Endothelial cell of umbilical vein (primary cell): ENCODE measurements around the gene PKP4. TPM values are rescaled to one million over a fixed set of nuclear protein-coding genes. Genes with fewer than 3 reads are reported as not detected.

Source experiments
- BruUV-seq: library from RNA; stranded (reverse); fragments of 400-500 nt; replicated peaks from 2 replicates; lab custom pipeline; 2021; lab: Mats Ljungman, UMichigan
- CTCF ChIA-PET: fragments of 300-600, 350-600 bp; sonication (Branson Sonifier 250); formaldehyde crosslinking; loops from one replicate; lab custom pipeline; 2021; ENCODE audit warnings: antibody characterized with exemption, inconsistent platforms; lab: Charles Lee
- POLR2A ChIA-PET: fragments of 300-600, 350-600 bp; sonication (Branson Sonifier 250); formaldehyde crosslinking; loops from one replicate; lab custom pipeline; 2021; ENCODE audit warnings: antibody characterized with exemption, inconsistent platforms; lab: Charles Lee
- DNase-seq: peaks from one replicate; pipeline ENCODE4 v3.0.0-alpha.2; 2011; ENCODE audit warnings: low read depth, low spot score
- FAIRE-seq: peaks from 2 replicates; lab custom pipeline; 2011; peaks lifted over from hg19 to GRCh38; lab: Jason Lieb, UNC
- H2AFZ ChIP-seq: 2 replicates; pipeline ENCODE4 v1.6.0; 2012; ENCODE audit warnings: low read depth, low read length, control low read depth, inconsistent platforms
- H3K27ac ChIP-seq: 2 replicates; pipeline ENCODE4 v1.5.1; 2011; ENCODE audit warnings: low read depth, mild to moderate bottlenecking, control low read depth, low read length, moderate library complexity; ENCODE audit not compliant: insufficient read depth
- H3K27me3 ChIP-seq, 2 experiments: 2 replicates each; pipeline versions ENCODE4 v1.6.0 to v1.6.1; 2011; ENCODE audit warnings: low read length in 2 of 2, mixed read lengths in 1 of 2; ENCODE audit not compliant: control insufficient read depth in 2 of 2, insufficient read depth in 2 of 2
- H3K36me3 ChIP-seq, 2 experiments: 2 replicates in 1 of 2; 3 replicates in 1 of 2; pipeline ENCODE4 v1.5.1; 2011; ENCODE audit warnings: low read length in 2 of 2, mild to moderate bottlenecking in 1 of 2, moderate library complexity in 1 of 2; ENCODE audit not compliant: control insufficient read depth in 2 of 2, insufficient read depth in 2 of 2; ENCODE audit errors: extremely low read depth in 1 of 2
- H3K4me1 ChIP-seq: 3 replicates; pipeline ENCODE4 v1.5.1; 2011; ENCODE audit warnings: mild to moderate bottlenecking, low read length; ENCODE audit not compliant: control insufficient read depth, insufficient read depth; ENCODE audit errors: extremely low read depth
- H3K4me2 ChIP-seq: 2 replicates; pipeline ENCODE4 v1.6.1; 2011; ENCODE audit warnings: low read length, control low read depth, mixed read lengths; ENCODE audit not compliant: insufficient read depth
- H3K4me3 ChIP-seq, 3 experiments: fragments of 200-600 bp in 1 of 3; sonication (generic), shearing (Covaris generic) in 1 of 3; replicated peaks in 1 of 3; 2 replicates each; pipeline ENCODE4 v1.5.1; 2011 to 2016; ENCODE audit warnings: control low read depth in 3 of 3, low read length in 3 of 3, mild to moderate bottlenecking in 2 of 3, inconsistent platforms in 1 of 3, low read depth in 1 of 3, moderate library complexity in 1 of 3; ENCODE audit not compliant: insufficient read depth in 1 of 3
- H3K79me2 ChIP-seq: 2 replicates; pipeline ENCODE4 v1.6.0; 2012; ENCODE audit warnings: low read length, inconsistent platforms; ENCODE audit not compliant: control insufficient read depth, insufficient read depth
- H3K9ac ChIP-seq: replicated peaks from 2 replicates; pipeline ENCODE3; 2011; ENCODE audit warnings: low read length, control low read depth; ENCODE audit not compliant: insufficient read depth; ENCODE audit errors: extremely low read depth
- H3K9me1 ChIP-seq: replicated peaks from 3 replicates; pipeline ENCODE4 v1.6.0; 2011; ENCODE audit warnings: mild to moderate bottlenecking, low read length; ENCODE audit not compliant: control insufficient read depth, insufficient read depth; ENCODE audit errors: extremely low read depth
- H3K9me3 ChIP-seq: replicated peaks from 2 replicates; pipeline ENCODE4 v1.5.1; 2012; ENCODE audit warnings: low read length, inconsistent platforms; ENCODE audit not compliant: control insufficient read depth, insufficient read depth
- H4K20me1 ChIP-seq: replicated peaks from 2 replicates; pipeline ENCODE3; 2011; ENCODE audit warnings: mild to moderate bottlenecking, low read length; ENCODE audit not compliant: control insufficient read depth, insufficient read depth; ENCODE audit errors: extremely low read depth
- EZH2 ChIP-seq: IDR thresholded peaks from 2 replicates; pipeline ENCODE4 v1.6.1; 2012; ENCODE audit warnings: borderline replicate concordance, low read depth, mild to moderate bottlenecking, moderate library complexity, low read length, inconsistent platforms; ENCODE audit not compliant: severe bottlenecking
- FOS ChIP-seq: IDR thresholded peaks from 2 replicates; pipeline ENCODE4 v1.6.1; 2011; ENCODE audit warnings: mild to moderate bottlenecking, low read length, moderate library complexity, borderline replicate concordance; ENCODE audit not compliant: insufficient read depth
- GATA2 ChIP-seq: IDR thresholded peaks from 2 replicates; pipeline ENCODE4 v1.7.0; 2011; ENCODE audit warnings: low read depth, mild to moderate bottlenecking, moderate library complexity, mixed read lengths, low read length; ENCODE audit not compliant: insufficient read length, insufficient read depth
- JUN ChIP-seq: IDR thresholded peaks from 2 replicates; pipeline ENCODE4 v1.6.1; 2011; ENCODE audit warnings: borderline replicate concordance, low read depth; ENCODE audit not compliant: insufficient read length, insufficient read depth
- MAX ChIP-seq: IDR thresholded peaks from 2 replicates; pipeline ENCODE4 v1.6.1; 2011; ENCODE audit not compliant: insufficient read depth, insufficient read length
- MYC ChIP-seq: IDR thresholded peaks from one replicate; pipeline ENCODE4 v1.6.1; 2011; ENCODE audit warnings: mild to moderate bottlenecking, low read depth, low read length
- POLR2A ChIP-seq: IDR thresholded peaks from 2 replicates; pipeline ENCODE4 v1.6.1; 2012; ENCODE audit warnings: low read depth, mild to moderate bottlenecking, control low read depth, low read length
- POLR2AphosphoS5 ChIP-seq: IDR thresholded peaks from 2 replicates; pipeline ENCODE4 v1.6.1; 2012; ENCODE audit warnings: low read depth, mild to moderate bottlenecking, control low read depth, low read length, moderate library complexity; ENCODE audit not compliant: insufficient read depth
- dilution Hi-C: fragments of 300-500 bp; cut with MboI; formaldehyde crosslinking; loops from one replicate; pipeline ENCODE4 v1.15.0; 2019; ENCODE audit warnings: low sequenced_read_pairs; ENCODE audit not compliant: extremely low pct_ligation_motif_present
- intact Hi-C: fragments of 100-400 bp; cut with micrococcal nuclease; formaldehyde crosslinking; loops from one replicate; pipeline ENCODE4 v1.10.0; 2022
- polyA plus RNA-seq, 4 experiments: library from polyadenylated mRNA; depleted of rRNA in 3 of 4; stranded (reverse) in 3 of 4; unstranded in 1 of 4; fragments of >200 nt; gene quantifications; 2 replicates each; pipeline versions ENCODE4 v1.2.1 to v1.2.3, GENCODE V29; 2011 to 2012; ENCODE audit warnings: missing spikeins in 1 of 4
- total RNA-seq: library from RNA; stranded (reverse); gene quantifications from 2 replicates; pipeline ENCODE4 v1.2.3, GENCODE V29; 2021
- TF ChIP-seq, protein P1 (sequence below), 2 donors: IDR thresholded peaks; 1 replicate in 1 of 2; 2 replicates in 1 of 2; pipeline ENCODE4 v1.5.1; 2011; ENCODE audit warnings: low read length in 2 of 2, mild to moderate bottlenecking in 2 of 2, moderate library complexity in 2 of 2, control low read depth in 1 of 2, inconsistent platforms in 1 of 2, low read depth in 1 of 2; ENCODE audit not compliant: insufficient read depth in 1 of 2; ENCODE audit errors: extremely low read depth in 1 of 2

Gene PKP4
- total and polyA plus RNA-seq, 2 donors (not counting 3 experiments of a cell fraction or from before 2014, with no cell fraction given) = 35.4 to 68.5 TPM

DNA sequence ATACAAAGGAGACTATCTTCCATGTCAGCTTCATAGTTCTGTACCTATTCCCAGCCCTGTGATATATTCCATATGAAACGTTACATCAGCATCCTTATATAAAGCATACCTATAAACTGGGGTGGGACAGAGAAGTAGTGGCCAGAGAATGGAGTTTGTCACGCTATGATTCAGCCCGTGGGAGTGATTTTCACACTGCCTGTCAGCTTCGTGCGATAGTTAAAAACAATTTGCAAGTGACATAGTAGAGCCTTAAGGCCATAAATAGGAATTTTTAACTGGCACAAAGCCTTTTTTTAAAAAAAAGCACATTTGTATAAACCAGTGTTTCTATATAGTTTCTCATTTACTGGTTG is 30.2 kb downstream of the PKP4 start:
- ChIA-PET POLR2A (no interaction called here), CTCF (no interaction called here)
- Histone ChIP-seq H3K9me3 (no peaks in the 10 kb centered on the region), H3K27me3 (no peaks in the 10 kb centered on the region), H3K9ac (no peak overlapping the region), H3K4me3 (no peak overlapping the region), H3K4me2 (no peak overlapping the region), H3K79me2 (peaks cover 61% of the 10 kb centered on the region), H3K9me1 (no peaks in the 10 kb centered on the region), H2AFZ (no peak overlapping the region), H4K20me1 (peaks cover 5% of the 10 kb centered on the region), H3K36me3 (no peaks in the 10 kb centered on the region), H3K27ac (no peak overlapping the region), H3K4me1 (peaks cover 10% of the 10 kb centered on the region)
- TF ChIP-seq, protein P1, sequence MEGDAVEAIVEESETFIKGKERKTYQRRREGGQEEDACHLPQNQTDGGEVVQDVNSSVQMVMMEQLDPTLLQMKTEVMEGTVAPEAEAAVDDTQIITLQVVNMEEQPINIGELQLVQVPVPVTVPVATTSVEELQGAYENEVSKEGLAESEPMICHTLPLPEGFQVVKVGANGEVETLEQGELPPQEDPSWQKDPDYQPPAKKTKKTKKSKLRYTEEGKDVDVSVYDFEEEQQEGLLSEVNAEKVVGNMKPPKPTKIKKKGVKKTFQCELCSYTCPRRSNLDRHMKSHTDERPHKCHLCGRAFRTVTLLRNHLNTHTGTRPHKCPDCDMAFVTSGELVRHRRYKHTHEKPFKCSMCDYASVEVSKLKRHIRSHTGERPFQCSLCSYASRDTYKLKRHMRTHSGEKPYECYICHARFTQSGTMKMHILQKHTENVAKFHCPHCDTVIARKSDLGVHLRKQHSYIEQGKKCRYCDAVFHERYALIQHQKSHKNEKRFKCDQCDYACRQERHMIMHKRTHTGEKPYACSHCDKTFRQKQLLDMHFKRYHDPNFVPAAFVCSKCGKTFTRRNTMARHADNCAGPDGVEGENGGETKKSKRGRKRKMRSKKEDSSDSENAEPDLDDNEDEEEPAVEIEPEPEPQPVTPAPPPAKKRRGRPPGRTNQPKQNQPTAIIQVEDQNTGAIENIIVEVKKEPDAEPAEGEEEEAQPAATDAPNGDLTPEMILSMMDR (IDR thresholded peaks at IDR 0.05; ENCODE audit: extremely low read depth in 1 of 2, insufficient read depth in 1 of 2, low read depth in 1 of 2, low read length in 2 of 2) = no peak
- TF ChIP-seq JUN (no peak), POLR2A (no peak)
- dilution Hi-C loops = no loop called here
- intact Hi-C loops = no loop called here
- no TSS peak for BruUV-seq
- DNase-seq (no peak), FAIRE-seq (no peak)

- dilution Hi-C loops = no loop called here
- Histone ChIP-seq H3K4me3 (no peak overlapping the region), H3K9me3 (no peaks in the 10 kb centered on the region), H4K20me1 (peaks cover 5% of the 10 kb centered on the region), H3K9ac (no peak overlapping the region), H3K27ac (no peak overlapping the region), H3K27me3 (no peaks in the 10 kb centered on the region), H3K4me2 (no peak overlapping the region), H2AFZ (no peak overlapping the region), H3K36me3 (no peaks in the 10 kb centered on the region), H3K79me2 (peaks cover 57% of the 10 kb centered on the region), H3K9me1 (no peaks in the 10 kb centered on the region), H3K4me1 (peaks cover 10% of the 10 kb centered on the region)
- no peak for FAIRE-seq
- no TSS peak for BruUV-seq
- ChIA-PET POLR2A (no interaction called here), CTCF (interaction anchor here (1.0 to 1.7 kb wide), 3 partner anchors 10 to 258 kb away, joined by 3 to 4 read pairs (median 4); no protein-coding TSS in a partner anchor)
- peak; percentile 56 for DNase-seq
- TF ChIP-seq GATA2 (no peak), POLR2A (no peak), FOS (no peak), POLR2AphosphoS5 (no peak), JUN (no peak), MYC (no peak), EZH2 (no peak), MAX (no peak)
- TF ChIP-seq, protein P1 (IDR thresholded peaks at IDR 0.05; ENCODE audit: extremely low read depth in 1 of 2, insufficient read depth in 1 of 2, low read depth in 1 of 2, low read length in 2 of 2) = no peak
- intact Hi-C loops = no loop called here
Observed at GRCh38 chr2:158487419-158487818, 30.7 kb downstream of the PKP4 start.
